Osteoblast (primary cell): ENCODE data around the gene MRPS25. TPM values are rescaled to one million over a fixed set of nuclear protein-coding genes. Genes with fewer than 3 reads are reported as not detected.

ENCODE experiments used
- DNase-seq: peaks from one replicate; pipeline ENCODE4 v3.0.0; 2011; ENCODE audit warnings: low spot score, mixed read lengths; ENCODE audit not compliant: insufficient read length; ENCODE audit errors: missing footprints
- H2AFZ ChIP-seq: 2 replicates; pipeline ENCODE4 v1.6.0; 2011; ENCODE audit warnings: mild to moderate bottlenecking, low read length
- H3K27ac ChIP-seq: 2 replicates; pipeline ENCODE4 v1.5.1; 2011; ENCODE audit warnings: mild to moderate bottlenecking, low read depth, low read length, moderate library complexity
- H3K27me3 ChIP-seq: 2 replicates; pipeline ENCODE4 v1.6.0; 2012; ENCODE audit warnings: mild to moderate bottlenecking, control low read depth, inconsistent platforms, low read length, moderate library complexity; ENCODE audit not compliant: insufficient read depth
- H3K36me3 ChIP-seq: 2 replicates; pipeline ENCODE4 v1.5.1; 2011; ENCODE audit warnings: mild to moderate bottlenecking, low read length, control low read depth, moderate library complexity; ENCODE audit not compliant: insufficient read depth
- H3K4me1 ChIP-seq: 2 replicates; pipeline ENCODE4 v1.5.1; 2011; ENCODE audit warnings: mild to moderate bottlenecking, low read length, control low read depth, moderate library complexity; ENCODE audit not compliant: insufficient read depth
- H3K4me2 ChIP-seq: 2 replicates; pipeline ENCODE4 v1.6.0; 2011; ENCODE audit warnings: mild to moderate bottlenecking, low read length; ENCODE audit not compliant: insufficient read depth
- H3K4me3 ChIP-seq: fragments of 200-600 bp; sonication (generic); 3 replicates; pipeline ENCODE4 v1.5.1; 2012; ENCODE audit warnings: mild to moderate bottlenecking, low read length, inconsistent platforms; ENCODE audit not compliant: insufficient read depth
- H3K79me2 ChIP-seq: 2 replicates; pipeline ENCODE4 v1.6.0; 2012; ENCODE audit warnings: mild to moderate bottlenecking, low read length, control low read depth, inconsistent platforms; ENCODE audit not compliant: insufficient read depth
- H3K9me3 ChIP-seq: 2 replicates; pipeline ENCODE4 v1.5.1; 2011; ENCODE audit warnings: low read depth, low read length, control low read depth
- H4K20me1 ChIP-seq: 2 replicates; pipeline ENCODE4 v1.6.0; 2012; ENCODE audit warnings: mild to moderate bottlenecking, low read length, control low read depth; ENCODE audit not compliant: insufficient read depth
- total RNA-seq: library from RNA; depleted of rRNA; stranded (reverse); fragments of >200 nt; gene quantifications from 2 replicates; pipeline ENCODE4 v1.2.3, GENCODE V29; 2012
- TF ChIP-seq, protein P1 (sequence below): IDR thresholded peaks from 2 replicates; pipeline ENCODE4 v1.5.1; 2011; ENCODE audit warnings: mild to moderate bottlenecking, low read depth, low read length, moderate library complexity; ENCODE audit errors: extremely low read depth

MRPS25 gene
- total RNA-seq, 1 donor: 11.2 TPM

DNA sequence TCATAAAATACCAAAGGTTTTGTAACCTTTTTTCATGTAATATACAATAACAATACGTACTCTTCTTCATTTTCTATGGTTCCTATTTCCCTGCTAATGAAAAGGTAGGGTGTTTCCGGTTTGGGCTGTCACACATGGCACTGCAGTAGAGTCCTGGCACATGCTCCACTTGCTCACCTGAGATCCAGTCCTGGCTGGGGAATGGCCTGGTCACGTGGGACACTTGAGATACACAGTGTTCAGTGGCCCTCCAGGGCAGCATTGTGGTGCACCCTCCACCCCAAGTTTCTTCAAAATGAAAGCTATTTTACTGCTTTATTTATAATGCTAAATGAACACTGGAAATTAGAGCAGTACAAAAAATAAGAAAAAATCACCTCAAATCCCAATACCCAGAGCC, 23.2 kb downstream of the MRPS25 start:
- H3K27ac ChIP-seq: no peak overlapping the region
- H3K4me3 ChIP-seq: no peak overlapping the region
- H3K36me3 ChIP-seq: peaks cover 85% of the 10 kb centered on the region
- TF ChIP-seq, protein P1, sequence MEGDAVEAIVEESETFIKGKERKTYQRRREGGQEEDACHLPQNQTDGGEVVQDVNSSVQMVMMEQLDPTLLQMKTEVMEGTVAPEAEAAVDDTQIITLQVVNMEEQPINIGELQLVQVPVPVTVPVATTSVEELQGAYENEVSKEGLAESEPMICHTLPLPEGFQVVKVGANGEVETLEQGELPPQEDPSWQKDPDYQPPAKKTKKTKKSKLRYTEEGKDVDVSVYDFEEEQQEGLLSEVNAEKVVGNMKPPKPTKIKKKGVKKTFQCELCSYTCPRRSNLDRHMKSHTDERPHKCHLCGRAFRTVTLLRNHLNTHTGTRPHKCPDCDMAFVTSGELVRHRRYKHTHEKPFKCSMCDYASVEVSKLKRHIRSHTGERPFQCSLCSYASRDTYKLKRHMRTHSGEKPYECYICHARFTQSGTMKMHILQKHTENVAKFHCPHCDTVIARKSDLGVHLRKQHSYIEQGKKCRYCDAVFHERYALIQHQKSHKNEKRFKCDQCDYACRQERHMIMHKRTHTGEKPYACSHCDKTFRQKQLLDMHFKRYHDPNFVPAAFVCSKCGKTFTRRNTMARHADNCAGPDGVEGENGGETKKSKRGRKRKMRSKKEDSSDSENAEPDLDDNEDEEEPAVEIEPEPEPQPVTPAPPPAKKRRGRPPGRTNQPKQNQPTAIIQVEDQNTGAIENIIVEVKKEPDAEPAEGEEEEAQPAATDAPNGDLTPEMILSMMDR: no peak
- no peak overlapping the region for H3K4me2 ChIP-seq
- no peaks in the 10 kb centered on the region for H3K27me3 ChIP-seq
- no peak overlapping the region for H2AFZ ChIP-seq
- no peaks in the 10 kb centered on the region for H3K4me1 ChIP-seq
- H3K9me3 ChIP-seq: no peaks in the 10 kb centered on the region
- no peaks in the 10 kb centered on the region for H4K20me1 ChIP-seq
- no peak for DNase-seq
- H3K79me2 ChIP-seq: no peaks in the 10 kb centered on the region

DNA sequence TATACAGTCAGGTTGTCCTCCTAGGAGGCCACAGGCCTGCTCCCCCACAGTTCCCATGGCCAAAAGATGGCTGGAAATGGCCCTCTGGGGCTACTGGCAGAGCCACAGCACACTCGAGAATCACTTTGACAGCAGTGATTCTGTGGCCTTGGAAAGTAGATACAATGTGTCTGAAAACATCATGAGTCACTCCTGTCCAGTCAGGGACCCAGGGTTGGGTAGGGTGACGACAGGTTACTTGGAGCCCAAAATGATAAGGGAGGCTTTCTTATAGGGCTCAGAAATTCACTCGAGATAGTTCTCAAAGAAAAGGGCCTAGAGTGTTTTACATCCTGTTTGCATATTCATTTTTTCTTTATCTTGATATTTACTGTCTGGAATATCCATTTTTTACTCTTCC, 24.3 kb downstream of the MRPS25 start:
- H2AFZ ChIP-seq: no peak overlapping the region
- no peaks in the 10 kb centered on the region for H3K9me3 ChIP-seq
- H4K20me1 ChIP-seq: no peaks in the 10 kb centered on the region
- TF ChIP-seq, protein P1: no peak
- H3K27me3 ChIP-seq: no peaks in the 10 kb centered on the region
- H3K4me2 ChIP-seq: no peak overlapping the region
- H3K27ac ChIP-seq: no peak overlapping the region
- no peaks in the 10 kb centered on the region for H3K4me1 ChIP-seq
- DNase-seq: no peak
- H3K4me3 ChIP-seq: no peak overlapping the region
- peaks cover 81% of the 10 kb centered on the region for H3K36me3 ChIP-seq
- no peaks in the 10 kb centered on the region for H3K79me2 ChIP-seq

DNA sequence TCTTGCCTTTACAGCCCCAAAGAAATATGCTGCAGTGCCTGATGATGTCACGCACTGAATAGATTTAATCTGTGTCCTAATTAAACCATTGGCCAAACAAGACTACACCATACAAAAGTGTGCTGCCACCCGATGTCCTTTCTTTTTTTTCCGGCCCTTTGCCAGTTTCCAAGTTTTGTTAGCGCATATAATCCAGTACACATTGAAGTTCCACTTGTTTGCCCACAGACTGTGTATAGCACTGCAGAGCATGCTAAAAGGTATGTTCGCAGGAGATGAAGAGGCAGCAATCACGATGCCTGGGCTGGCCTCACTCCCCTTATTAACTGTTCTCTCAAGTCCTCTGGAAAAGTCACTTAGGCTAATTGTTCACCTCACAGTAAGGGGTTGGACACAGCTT, 26.8 kb downstream of the MRPS25 start:
- Histone ChIP-seq H3K36me3 (peaks cover 75% of the 10 kb centered on the region), H4K20me1 (no peaks in the 10 kb centered on the region), H3K4me2 (no peak overlapping the region), H3K4me1 (no peaks in the 10 kb centered on the region), H3K4me3 (no peak overlapping the region), H3K27ac (no peak overlapping the region), H3K27me3 (no peaks in the 10 kb centered on the region), H3K9me3 (no peaks in the 10 kb centered on the region), H3K79me2 (no peaks in the 10 kb centered on the region), H2AFZ (no peak overlapping the region)
- no peak for DNase-seq
- TF ChIP-seq, protein P1: no peak

DNA sequence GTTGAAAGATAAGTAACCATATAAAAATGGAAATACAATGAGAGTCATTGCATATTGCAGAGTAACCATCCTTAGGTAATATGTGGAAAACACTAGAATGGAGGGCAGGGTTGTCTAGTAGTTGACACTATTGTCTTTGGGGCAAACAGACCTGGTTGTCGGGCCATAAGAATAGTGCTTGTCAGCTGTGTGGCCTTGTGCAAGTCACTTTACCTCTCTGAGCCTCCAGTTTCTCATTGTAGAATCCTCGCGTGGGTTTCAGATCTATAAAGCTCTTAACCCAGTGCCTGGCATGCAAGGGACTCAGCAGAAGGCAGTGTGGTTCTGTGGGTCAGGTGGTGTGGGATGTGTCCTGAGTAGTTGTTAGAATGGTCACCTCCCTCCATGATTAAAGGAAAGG, 32.0 kb downstream of the MRPS25 start:
- peaks cover 76% of the 10 kb centered on the region for H3K36me3 ChIP-seq
- TF ChIP-seq, protein P1: no peak
- H3K27ac ChIP-seq: no peak overlapping the region
- H4K20me1 ChIP-seq: peaks cover 4% of the 10 kb centered on the region
- no peak for DNase-seq
- H2AFZ ChIP-seq: no peak overlapping the region
- H3K27me3 ChIP-seq: no peaks in the 10 kb centered on the region
- H3K4me3 ChIP-seq: no peak overlapping the region
- H3K4me1 ChIP-seq: no peaks in the 10 kb centered on the region
- no peaks in the 10 kb centered on the region for H3K79me2 ChIP-seq
- no peak overlapping the region for H3K4me2 ChIP-seq
- H3K9me3 ChIP-seq: no peaks in the 10 kb centered on the region
